Karpas-422 (cell line): ENCODE data around the gene MAP3K9. TPM values are rescaled to one million over a fixed set of nuclear protein-coding genes. Genes with fewer than 3 reads are reported as not detected.

ENCODE experiments used
- DNase-seq: peaks from one replicate; pipeline ENCODE4 v3.0.0-alpha.2; 2015
- H2AFZ ChIP-seq: fragments of 200-600 bp; sonication (generic); 2 replicates; pipeline ENCODE4 v1.6.1; 2014; ENCODE audit warnings: antibody characterized with exemption, low read length, mixed read lengths
- H3K27ac ChIP-seq: fragments of 200-600 bp; sonication (generic); 2 replicates; pipeline ENCODE4 v1.5.1; 2014; ENCODE audit warnings: mild to moderate bottlenecking, low read length, moderate library complexity
- H3K27me3 ChIP-seq: fragments of 200-600 bp; sonication (generic); 2 replicates; pipeline ENCODE4 v1.6.1; 2014; ENCODE audit warnings: low read length, mixed read lengths
- H3K36me3 ChIP-seq: fragments of 200-600 bp; sonication (generic); 2 replicates; pipeline ENCODE4 v1.6.1; 2014; ENCODE audit warnings: low read length, mixed read lengths; ENCODE audit not compliant: insufficient read depth
- H3K4me1 ChIP-seq: fragments of 200-600 bp; sonication (generic); 2 replicates; pipeline ENCODE4 v1.6.1; 2014; ENCODE audit warnings: mild to moderate bottlenecking, low read length, mixed read lengths
- H3K4me2 ChIP-seq: fragments of 200-600 bp; sonication (generic); 2 replicates; pipeline ENCODE4 v1.6.1; 2014; ENCODE audit warnings: low read length, low read depth, mild to moderate bottlenecking; ENCODE audit not compliant: poor library complexity, severe bottlenecking
- H3K4me3 ChIP-seq: fragments of 200-600 bp; sonication (generic); 2 replicates; pipeline ENCODE4 v1.5.1; 2014; ENCODE audit warnings: mild to moderate bottlenecking, antibody characterized with exemption, low read length, mixed read lengths
- H3K79me2 ChIP-seq: fragments of 200-600 bp; sonication (generic); 2 replicates; pipeline ENCODE4 v1.6.1; 2014; ENCODE audit warnings: mild to moderate bottlenecking, low read length, mixed read lengths
- H3K9ac ChIP-seq: fragments of 200-600 bp; sonication (generic); 2 replicates; pipeline ENCODE4 v1.6.0; 2014; ENCODE audit warnings: low read length
- H3K9me2 ChIP-seq: fragments of 200-600 bp; sonication (generic), shearing (Covaris generic); replicated peaks from 2 replicates; pipeline ENCODE4 v1.6.0; 2014; ENCODE audit warnings: mild to moderate bottlenecking, low read length, moderate library complexity; ENCODE audit not compliant: insufficient read depth
- H3K9me3 ChIP-seq: fragments of 300-700, 200-600 bp; sonication (generic); 2 replicates; pipeline ENCODE4 v1.6.1; 2014; ENCODE audit warnings: low read length, mixed read lengths
- H4K20me1 ChIP-seq: fragments of 200-600 bp; sonication (generic); 2 replicates; pipeline ENCODE4 v1.6.1; 2014; ENCODE audit warnings: mild to moderate bottlenecking, antibody characterized with exemption, low read length, low read depth; ENCODE audit not compliant: insufficient read depth
- total RNA-seq: library from RNA; depleted of rRNA; stranded (reverse); fragments of >200 nt; shearing (Covaris generic); gene quantifications from 2 replicates; pipeline ENCODE4 v1.2.3, GENCODE V29; 2014; ENCODE audit warnings: low replicate concordance

MAP3K9 gene
- total RNA-seq, 1 experiment from 2014 or later, result 17.1 TPM

DNA sequence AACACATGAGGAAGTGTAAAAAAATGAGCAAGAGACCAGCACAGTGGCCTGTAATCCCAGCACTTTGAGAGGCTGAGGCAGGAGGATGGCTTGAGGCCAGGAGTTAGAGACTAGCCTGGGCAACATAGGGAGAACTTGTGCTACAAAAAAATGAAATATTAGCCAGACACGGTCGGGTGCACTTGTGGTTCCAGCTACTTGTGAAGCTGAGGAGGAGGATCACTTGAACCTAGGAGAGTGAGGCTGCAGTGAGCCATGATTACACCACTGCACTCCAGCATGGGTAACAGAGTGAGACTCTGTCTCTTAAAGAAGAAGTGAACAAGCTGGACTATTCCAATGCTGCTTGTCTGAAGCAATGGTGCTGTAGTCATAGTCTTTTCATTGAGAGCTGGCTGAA lies 36.3 kb upstream of the MAP3K9 start:
- H2AFZ ChIP-seq, result no peak overlapping the region
- no peak overlapping the region for H3K4me3 ChIP-seq
- no peaks in the 10 kb centered on the region for H3K36me3 ChIP-seq

DNA sequence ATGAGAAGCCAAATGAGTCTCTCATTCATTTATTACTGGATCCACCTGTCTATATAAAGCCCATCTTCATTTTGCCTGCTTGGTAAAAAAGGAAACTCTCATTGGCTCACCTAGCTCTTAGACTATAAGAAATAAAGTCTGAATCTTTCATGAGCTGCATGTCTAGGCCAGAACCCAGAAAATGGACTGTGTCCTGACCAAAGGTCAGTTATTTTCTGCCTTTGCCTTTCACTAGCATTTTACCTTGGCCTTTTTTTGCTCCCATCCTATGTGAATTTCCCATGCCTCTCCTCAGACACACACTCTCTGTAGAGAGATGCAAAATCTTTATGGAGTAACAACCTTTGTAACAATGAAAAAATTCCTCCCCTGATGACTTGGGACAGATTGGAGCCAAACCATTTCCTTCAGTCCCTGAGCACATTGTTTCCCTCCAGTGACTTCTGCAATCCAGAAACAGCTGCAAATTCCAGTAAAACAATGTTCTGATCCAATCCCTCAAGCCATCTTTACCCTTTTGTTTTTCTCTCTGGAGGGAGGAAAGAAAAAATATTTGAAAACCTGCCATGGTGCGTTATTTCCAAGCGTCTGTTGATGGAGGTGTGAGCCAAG lies 33.6 kb upstream of the MAP3K9 start:
- H3K4me1 ChIP-seq, result no peaks in the 10 kb centered on the region
- H3K27me3 ChIP-seq, result no peaks in the 10 kb centered on the region
- no peak overlapping the region for H3K27ac ChIP-seq
- H3K9me2 ChIP-seq, result no peaks in the 10 kb centered on the region
- H3K9me3 ChIP-seq, result no peaks in the 10 kb centered on the region
- no peaks in the 10 kb centered on the region for H3K79me2 ChIP-seq
- H3K9ac ChIP-seq, result no peak overlapping the region
- no peaks in the 10 kb centered on the region for H3K36me3 ChIP-seq
- DNase-seq, result no peak
- H4K20me1 ChIP-seq, result no peaks in the 10 kb centered on the region
- no peak overlapping the region for H2AFZ ChIP-seq
- no peak overlapping the region for H3K4me2 ChIP-seq
- H3K4me3 ChIP-seq, result no peak overlapping the region

More for the DNA sequence above, 36.3 kb upstream of the MAP3K9 start:
- H3K27me3 ChIP-seq, result no peaks in the 10 kb centered on the region
- no peak overlapping the region for H3K27ac ChIP-seq
- H4K20me1 ChIP-seq, result no peaks in the 10 kb centered on the region
- H3K4me1 ChIP-seq, result no peaks in the 10 kb centered on the region
- H3K79me2 ChIP-seq, result no peaks in the 10 kb centered on the region
- DNase-seq, result no peak
- no peaks in the 10 kb centered on the region for H3K9me2 ChIP-seq
- no peaks in the 10 kb centered on the region for H3K9me3 ChIP-seq
- H3K9ac ChIP-seq, result no peak overlapping the region
- no peak overlapping the region for H3K4me2 ChIP-seq

DNA sequence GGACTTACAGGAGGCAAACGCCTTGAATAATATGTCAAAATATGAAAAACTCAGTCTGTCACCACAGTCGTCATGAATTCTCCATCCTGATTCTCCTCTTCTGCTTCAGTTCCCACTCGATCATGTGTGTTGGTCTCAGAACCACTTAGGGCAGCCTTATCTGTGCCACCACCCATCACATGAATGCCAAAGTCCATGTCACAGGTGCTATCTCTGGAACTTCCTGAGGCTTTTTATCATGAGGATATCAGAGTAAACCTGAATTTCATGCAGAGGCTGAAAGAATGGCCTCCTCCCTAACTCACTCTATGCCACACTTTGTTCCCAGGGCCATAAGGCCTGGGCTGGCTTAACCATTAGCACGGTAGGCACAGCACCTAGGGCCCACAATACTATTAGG lies 28.8 kb upstream of the MAP3K9 start:
- Histone ChIP-seq H3K4me2 (no peak overlapping the region), H3K27me3 (no peaks in the 10 kb centered on the region), H4K20me1 (no peaks in the 10 kb centered on the region), H3K27ac (no peak overlapping the region), H3K4me1 (no peaks in the 10 kb centered on the region), H3K9me2 (no peaks in the 10 kb centered on the region), H3K9me3 (no peaks in the 10 kb centered on the region), H2AFZ (no peak overlapping the region), H3K9ac (no peak overlapping the region), H3K36me3 (no peaks in the 10 kb centered on the region), H3K79me2 (no peaks in the 10 kb centered on the region), H3K4me3 (no peak overlapping the region)
- no peak for DNase-seq

DNA sequence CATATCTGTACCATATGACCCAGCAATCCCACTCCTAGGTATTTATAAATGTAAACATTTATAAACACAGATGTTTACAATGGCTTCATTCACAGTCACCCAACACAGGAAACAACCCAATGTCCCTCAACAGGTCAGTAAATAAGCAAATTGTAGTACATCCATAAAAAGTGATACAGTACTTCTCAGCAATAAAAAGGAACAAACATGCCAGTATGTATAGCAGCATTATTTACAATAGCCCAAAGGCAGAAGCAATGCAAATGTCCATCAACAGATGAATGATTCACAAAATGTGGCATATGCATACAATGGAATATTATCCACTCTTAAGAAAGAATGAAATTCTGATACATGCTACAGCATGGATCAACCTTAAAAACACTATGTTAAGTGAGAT lies 27.6 kb upstream of the MAP3K9 start:
- H4K20me1 ChIP-seq, result no peaks in the 10 kb centered on the region
- H3K4me3 ChIP-seq, result no peak overlapping the region
- no peaks in the 10 kb centered on the region for H3K36me3 ChIP-seq
- no peak for DNase-seq
- no peaks in the 10 kb centered on the region for H3K27me3 ChIP-seq
- H2AFZ ChIP-seq, result no peak overlapping the region
- no peaks in the 10 kb centered on the region for H3K9me3 ChIP-seq
- no peaks in the 10 kb centered on the region for H3K9me2 ChIP-seq
- no peak overlapping the region for H3K27ac ChIP-seq
- no peaks in the 10 kb centered on the region for H3K4me1 ChIP-seq
- H3K9ac ChIP-seq, result no peak overlapping the region
- no peaks in the 10 kb centered on the region for H3K79me2 ChIP-seq
- no peak overlapping the region for H3K4me2 ChIP-seq

DNA sequence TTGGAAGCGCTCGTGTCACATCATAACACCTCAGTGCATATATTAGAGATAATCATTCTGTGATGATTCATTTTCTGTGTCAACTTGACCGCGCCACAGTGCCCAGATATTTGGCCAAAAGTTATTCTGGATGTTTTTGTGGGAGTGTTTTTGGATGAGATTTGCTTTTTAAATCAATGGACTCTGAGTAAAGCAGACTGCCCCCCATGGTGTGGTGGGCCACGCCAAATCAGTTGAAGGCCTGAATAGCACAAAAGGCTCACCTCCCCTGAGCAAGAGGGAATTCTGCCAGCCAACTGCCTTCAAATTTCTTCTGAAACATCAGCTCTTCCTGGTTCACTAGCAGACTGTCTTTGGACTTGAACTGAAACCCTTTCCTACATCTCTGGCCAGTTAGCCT lies 24.6 kb upstream of the MAP3K9 start:
- Histone ChIP-seq H3K79me2 (no peaks in the 10 kb centered on the region), H3K27me3 (no peaks in the 10 kb centered on the region), H3K4me1 (no peaks in the 10 kb centered on the region), H4K20me1 (no peaks in the 10 kb centered on the region), H3K9me3 (no peaks in the 10 kb centered on the region), H3K9ac (no peak overlapping the region), H3K27ac (no peak overlapping the region), H3K9me2 (no peaks in the 10 kb centered on the region), H3K4me3 (no peak overlapping the region), H2AFZ (no peak overlapping the region), H3K36me3 (no peaks in the 10 kb centered on the region), H3K4me2 (no peak overlapping the region)
- DNase-seq, result no peak

DNA sequence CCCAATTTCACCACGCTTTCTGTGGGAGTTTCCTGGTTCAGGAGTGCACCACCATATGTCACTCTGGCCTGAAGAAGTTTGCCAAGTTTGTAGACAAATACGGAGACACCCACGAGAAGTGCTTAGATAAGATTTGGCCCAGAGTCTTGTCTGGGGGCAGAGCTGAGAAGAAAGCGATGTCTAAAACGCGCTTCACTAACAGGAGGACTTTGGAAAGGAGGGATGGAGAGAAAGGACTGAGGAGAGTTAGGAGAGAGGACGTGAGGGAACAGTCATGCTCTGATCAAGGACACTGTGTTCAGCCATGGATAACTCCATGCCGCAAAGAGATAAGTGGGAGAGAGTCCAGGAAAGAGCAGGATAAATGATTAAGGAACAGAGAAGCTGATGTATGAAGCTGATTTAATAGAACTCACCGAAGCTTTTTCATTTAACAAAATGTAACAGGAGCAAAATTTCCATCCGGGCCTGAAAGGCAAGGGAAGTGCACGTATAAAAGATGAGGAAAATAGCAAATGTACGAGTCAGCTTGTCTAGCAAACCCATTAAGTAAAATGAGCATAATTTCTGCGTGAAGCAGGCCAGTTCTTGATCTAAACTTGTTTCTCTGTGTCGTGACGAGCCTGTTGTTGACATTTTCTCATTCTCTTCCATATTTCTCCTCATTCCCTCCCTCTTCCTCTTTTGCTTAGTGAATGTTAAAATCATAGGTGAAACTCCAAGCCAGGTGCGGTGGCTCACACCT lies 23.4 kb upstream of the MAP3K9 start:
- no peak overlapping the region for H3K4me3 ChIP-seq
- H3K9me2 ChIP-seq, result no peaks in the 10 kb centered on the region
- H3K9me3 ChIP-seq, result no peaks in the 10 kb centered on the region
- no peaks in the 10 kb centered on the region for H3K27me3 ChIP-seq
- no peak overlapping the region for H3K27ac ChIP-seq
- no peak overlapping the region for H2AFZ ChIP-seq
- H3K4me2 ChIP-seq, result no peak overlapping the region
- H4K20me1 ChIP-seq, result no peaks in the 10 kb centered on the region
- DNase-seq, result no peak
- H3K36me3 ChIP-seq, result no peaks in the 10 kb centered on the region
- no peaks in the 10 kb centered on the region for H3K4me1 ChIP-seq
- H3K9ac ChIP-seq, result no peak overlapping the region
- no peaks in the 10 kb centered on the region for H3K79me2 ChIP-seq

DNA sequence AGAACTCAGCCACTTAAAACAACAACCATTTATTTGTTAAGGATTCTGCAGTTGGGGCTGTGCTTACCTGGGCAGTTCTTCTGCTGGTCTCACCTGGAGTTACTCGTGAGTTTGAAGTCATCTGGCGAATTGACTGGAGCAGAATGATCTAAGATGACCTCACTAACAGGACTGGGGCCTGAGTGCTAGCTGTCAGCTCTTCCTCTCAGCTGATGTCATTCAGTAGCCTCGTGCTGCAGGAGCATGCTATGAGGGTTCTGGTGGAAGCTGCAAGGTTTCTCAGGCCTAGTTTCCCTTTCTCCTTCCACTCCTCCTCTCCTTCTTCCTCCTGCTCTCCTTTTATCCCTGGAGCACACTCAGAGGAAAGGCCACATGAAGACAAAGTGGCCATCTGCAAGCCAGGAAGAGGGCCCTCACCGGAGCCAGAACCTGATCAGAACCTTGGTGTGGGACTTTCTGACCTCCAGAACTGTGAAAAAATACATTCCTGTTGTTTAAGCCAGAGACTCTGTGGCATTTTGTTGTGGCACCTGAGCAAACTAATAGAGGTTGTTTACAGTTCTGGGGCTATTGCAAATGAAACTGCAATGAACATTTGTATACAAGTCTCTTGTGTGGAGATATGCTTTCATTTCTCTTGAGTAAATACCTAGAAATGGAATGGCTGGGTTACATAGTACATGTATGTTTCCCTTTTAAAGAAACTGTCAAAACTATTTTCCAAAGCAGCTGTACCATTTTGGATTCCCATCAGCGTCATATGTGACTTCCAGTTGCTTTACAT lies 21.9 kb upstream of the MAP3K9 start:
- no peak overlapping the region for H3K9ac ChIP-seq
- no peak overlapping the region for H3K4me2 ChIP-seq
- no peak overlapping the region for H3K4me3 ChIP-seq
- H3K79me2 ChIP-seq, result no peaks in the 10 kb centered on the region
- H2AFZ ChIP-seq, result no peak overlapping the region
- DNase-seq, result no peak
- H3K9me3 ChIP-seq, result no peaks in the 10 kb centered on the region
- no peaks in the 10 kb centered on the region for H3K27me3 ChIP-seq
- no peaks in the 10 kb centered on the region for H4K20me1 ChIP-seq
- H3K27ac ChIP-seq, result no peak overlapping the region
- H3K9me2 ChIP-seq, result no peaks in the 10 kb centered on the region
- H3K4me1 ChIP-seq, result no peaks in the 10 kb centered on the region
- H3K36me3 ChIP-seq, result no peaks in the 10 kb centered on the region

DNA sequence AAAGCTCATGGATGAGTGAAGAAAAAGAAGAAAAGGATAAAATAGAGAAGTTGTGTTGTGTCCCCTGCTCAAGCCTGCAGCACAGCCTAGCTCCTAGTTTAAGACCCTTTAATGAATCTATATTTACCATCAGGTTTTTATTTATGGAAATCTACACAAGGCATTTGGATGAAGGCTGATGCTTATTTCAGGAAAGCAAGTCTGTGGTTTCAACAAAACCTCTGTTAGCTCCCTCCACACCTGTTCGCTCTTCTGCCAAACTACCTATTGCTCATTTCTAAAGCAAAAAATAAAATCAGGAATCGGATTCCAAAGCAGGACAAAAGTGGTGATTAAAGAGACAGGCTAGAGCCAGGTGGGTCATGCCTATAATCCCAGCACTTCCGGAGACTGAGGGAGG lies 18.9 kb upstream of the MAP3K9 start:
- H3K9ac ChIP-seq, result no peak overlapping the region
- H3K4me3 ChIP-seq, result no peak overlapping the region
- no peak overlapping the region for H2AFZ ChIP-seq
- no peaks in the 10 kb centered on the region for H3K27me3 ChIP-seq
- H3K79me2 ChIP-seq, result no peaks in the 10 kb centered on the region
- H3K27ac ChIP-seq, result no peak overlapping the region
- H3K9me2 ChIP-seq, result no peaks in the 10 kb centered on the region
- no peak overlapping the region for H3K4me2 ChIP-seq
- H4K20me1 ChIP-seq, result no peaks in the 10 kb centered on the region
- DNase-seq, result no peak
- H3K9me3 ChIP-seq, result no peaks in the 10 kb centered on the region
- no peaks in the 10 kb centered on the region for H3K36me3 ChIP-seq
- no peaks in the 10 kb centered on the region for H3K4me1 ChIP-seq
